Transverse colon (tissue), 4 donors: ENCODE measurements around the gene H2BK1.

Experiments used
- EP300 ChIP-seq: sonication (generic); formaldehyde crosslinking; IDR thresholded peaks from one replicate; pipeline ENCODE4 v1.6.1; 2017; ENCODE audit warnings: antibody characterized with exemption, low read depth
- POLR2A ChIP-seq: fragments of 450-650 bp; IDR thresholded peaks from one replicate; pipeline ENCODE4 v1.6.1; 2016; ENCODE audit warnings: antibody characterized with exemption, mild to moderate bottlenecking, moderate library complexity
- POLR2AphosphoS5 ChIP-seq, 3 donors: sonication (generic); formaldehyde crosslinking; IDR thresholded peaks; one replicate each; pipeline ENCODE4 v1.6.1; 2016; ENCODE audit warnings: antibody characterized with exemption in 3 of 3
- TF ChIP-seq, protein P1 (sequence below), 5 experiments: fragments of 200-600 bp in 3 of 5; fragments of 450-650 bp in 2 of 5; sonication (generic) in 3 of 5; IDR thresholded peaks; 1 replicate in 2 of 5; 2 replicates in 3 of 5; pipeline ENCODE4 v1.5.1; 2016 to 2017; ENCODE audit warnings: antibody characterized with exemption in 5 of 5, inconsistent platforms in 3 of 5, mild to moderate bottlenecking in 2 of 5, moderate library complexity in 1 of 5

DNA sequence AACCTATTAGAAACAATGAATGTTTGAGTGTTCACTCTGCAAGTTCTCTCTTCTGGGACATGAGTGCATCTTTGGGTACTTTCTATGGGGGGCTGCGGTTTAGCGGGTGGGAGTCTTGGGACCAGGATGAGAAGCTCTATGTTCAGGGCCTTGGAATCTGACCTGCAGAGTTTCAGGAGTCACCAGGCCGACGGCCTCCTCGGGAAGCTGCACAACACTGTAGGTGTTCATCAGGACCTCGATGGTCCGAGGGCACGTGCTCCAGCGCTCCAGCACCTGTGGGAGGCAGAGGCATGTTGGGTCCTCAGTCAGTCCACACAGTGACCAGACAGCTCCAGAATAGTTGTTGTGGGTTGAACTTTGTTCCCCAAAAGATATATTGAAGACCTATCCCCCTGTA lies 33.9 kb downstream of the H2BK1 start:
- TF ChIP-seq, protein P1, sequence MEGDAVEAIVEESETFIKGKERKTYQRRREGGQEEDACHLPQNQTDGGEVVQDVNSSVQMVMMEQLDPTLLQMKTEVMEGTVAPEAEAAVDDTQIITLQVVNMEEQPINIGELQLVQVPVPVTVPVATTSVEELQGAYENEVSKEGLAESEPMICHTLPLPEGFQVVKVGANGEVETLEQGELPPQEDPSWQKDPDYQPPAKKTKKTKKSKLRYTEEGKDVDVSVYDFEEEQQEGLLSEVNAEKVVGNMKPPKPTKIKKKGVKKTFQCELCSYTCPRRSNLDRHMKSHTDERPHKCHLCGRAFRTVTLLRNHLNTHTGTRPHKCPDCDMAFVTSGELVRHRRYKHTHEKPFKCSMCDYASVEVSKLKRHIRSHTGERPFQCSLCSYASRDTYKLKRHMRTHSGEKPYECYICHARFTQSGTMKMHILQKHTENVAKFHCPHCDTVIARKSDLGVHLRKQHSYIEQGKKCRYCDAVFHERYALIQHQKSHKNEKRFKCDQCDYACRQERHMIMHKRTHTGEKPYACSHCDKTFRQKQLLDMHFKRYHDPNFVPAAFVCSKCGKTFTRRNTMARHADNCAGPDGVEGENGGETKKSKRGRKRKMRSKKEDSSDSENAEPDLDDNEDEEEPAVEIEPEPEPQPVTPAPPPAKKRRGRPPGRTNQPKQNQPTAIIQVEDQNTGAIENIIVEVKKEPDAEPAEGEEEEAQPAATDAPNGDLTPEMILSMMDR (IDR thresholded peaks at IDR 0.05) = no peak
- TF ChIP-seq POLR2A = no peak
- no peak for TF ChIP-seq POLR2AphosphoS5 (IDR thresholded peaks at IDR 0.05)
- no peak for TF ChIP-seq EP300
